Panc1 (cell line): Measurements from ENCODE around the gene RBKS. TPM values are rescaled to one million over a fixed set of nuclear protein-coding genes. Genes with fewer than 3 reads are reported as not detected.
A peak's percentile ranks its signal among the peaks of the same experiment; 100 is the strongest.

Experiments used
- ATAC-seq: fragments of 200-7000 bp; cut with Tn5 transposase; 2 replicates; pipeline ENCODE4 v1.9.1; 2020; ENCODE audit warnings: mild to moderate bottlenecking, moderate library complexity
- BruUV-seq: library from RNA; stranded (reverse); fragments of 400-500 nt; replicated peaks from 2 replicates; lab custom pipeline; 2021; lab: Mats Ljungman, UMichigan
- CTCF ChIA-PET: fragments of 300-600 bp; sonication (Branson Sonifier 250); formaldehyde crosslinking; loops from one replicate; lab custom pipeline; 2022; ENCODE audit warnings: antibody characterized with exemption; lab: Charles Lee
- POLR2A ChIA-PET: fragments of 300-600 bp; sonication (Branson Sonifier 250); formaldehyde crosslinking; loops from one replicate; lab custom pipeline; 2022; ENCODE audit warnings: antibody characterized with exemption; lab: Charles Lee
- DNase-seq: peaks from one replicate; pipeline ENCODE4 v3.0.0-alpha.2; 2010; ENCODE audit warnings: low read depth, low spot score
- H3K27ac ChIP-seq: 2 replicates; pipeline ENCODE4 v1.5.1; 2011; ENCODE audit warnings: mild to moderate bottlenecking, low read length, inconsistent platforms
- H3K27me3 ChIP-seq: fragments of 200-500 bp; sonication (Bioruptor generic); 2 replicates; pipeline ENCODE4 v1.6.0; 2014; ENCODE audit warnings: low read length, inconsistent platforms; ENCODE audit not compliant: control insufficient read depth, insufficient read depth
- H3K36me3 ChIP-seq: fragments of 200-500 bp; sonication (Bioruptor generic); 2 replicates; pipeline ENCODE4 v1.5.1; 2014; ENCODE audit warnings: inconsistent platforms, mild to moderate bottlenecking, low read length, moderate library complexity; ENCODE audit not compliant: control insufficient read depth, insufficient read depth
- H3K4me1 ChIP-seq: 2 replicates; pipeline ENCODE4 v1.5.1; 2011; ENCODE audit warnings: inconsistent platforms, mild to moderate bottlenecking, low read length, moderate library complexity; ENCODE audit not compliant: control insufficient read depth, insufficient read depth
- H3K4me3 ChIP-seq, 2 experiments: 2 replicates each; pipeline ENCODE4 v1.5.1; 2011 to 2012; ENCODE audit warnings: low read depth in 2 of 2, low read length in 2 of 2, mild to moderate bottlenecking in 2 of 2, inconsistent platforms in 1 of 2, moderate library complexity in 1 of 2
- H3K9me3 ChIP-seq: fragments of 200-500 bp; sonication (Bioruptor generic); 2 replicates; pipeline ENCODE4 v1.5.1; 2014; ENCODE audit warnings: low read depth, mild to moderate bottlenecking, inconsistent platforms, low read length, moderate library complexity; ENCODE audit not compliant: control insufficient read depth, insufficient read depth
- POLR2AphosphoS5 ChIP-seq: IDR thresholded peaks from 2 replicates; pipeline ENCODE4 v1.6.1; 2012; ENCODE audit warnings: mild to moderate bottlenecking, low read depth, low read length, moderate library complexity
- SIN3A ChIP-seq: IDR thresholded peaks from 2 replicates; pipeline ENCODE4 v1.6.1; 2012; ENCODE audit warnings: low read depth, mild to moderate bottlenecking, low read length, moderate library complexity, borderline replicate concordance; ENCODE audit not compliant: insufficient read depth
- TCF7L2 ChIP-seq: IDR thresholded peaks from 2 replicates; pipeline ENCODE4 v1.6.1; 2011; ENCODE audit warnings: mild to moderate bottlenecking, low read depth, low read length, inconsistent platforms
- in situ Hi-C: cut with HindIII; loops from 2 replicates; pipeline ENCODE4 v1.10.0; 2016; ENCODE audit warnings: low sequenced_read_pairs, low pct_unique_long_range_greater_than_20kb
- intact Hi-C: fragments of 100-400 bp; cut with micrococcal nuclease; formaldehyde crosslinking; loops from one replicate; pipeline ENCODE4 v1.10.0; 2022; ENCODE audit not compliant: unreplicated experiment
- total RNA-seq: library from RNA; stranded (reverse); gene quantifications from one replicate; pipeline ENCODE4 v1.2.1, GENCODE V29; 2021; ENCODE audit not compliant: unreplicated experiment
- TF ChIP-seq, protein P1 (sequence below): fragments of 450-650 bp; IDR thresholded peaks from 2 replicates; pipeline ENCODE4 v1.5.1; 2017; ENCODE audit warnings: mild to moderate bottlenecking
- TF ChIP-seq, protein P2 (sequence below), 2 experiments: IDR thresholded peaks; 2 replicates each; pipeline ENCODE4 v1.6.1; 2011 to 2012; ENCODE audit warnings: low read depth in 2 of 2, control low read depth in 1 of 2, low read length in 1 of 2, mild to moderate bottlenecking in 1 of 2, moderate library complexity in 1 of 2; ENCODE audit not compliant: insufficient read depth in 1 of 2

Gene RBKS
- total RNA-seq, 1 experiment from 2014 or later, result 2.2 TPM

DNA sequence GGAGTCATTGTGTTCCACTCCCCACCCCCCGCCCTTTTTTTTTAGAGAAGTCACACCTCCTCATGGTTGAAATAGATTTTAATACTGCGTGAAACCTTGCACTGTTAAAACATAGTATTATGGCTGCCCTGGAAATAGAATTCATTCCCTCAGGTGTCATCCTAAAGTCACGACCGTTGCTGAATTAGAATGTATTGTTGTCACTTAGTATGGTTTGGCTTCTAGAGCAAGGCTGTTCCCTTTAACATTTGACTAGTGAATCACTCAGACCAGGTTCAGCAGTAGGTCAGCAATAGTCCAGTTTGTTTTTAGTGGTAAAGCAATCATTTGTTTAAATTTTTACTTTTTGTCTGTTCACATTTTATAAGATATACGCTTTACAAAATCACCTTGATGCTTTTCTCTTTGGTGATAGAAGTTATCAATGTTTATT is 1.5 kb upstream of the RBKS start:
- Histone ChIP-seq H3K27ac (peak overlapping the region; percentile 97), H3K4me1 (peaks cover 20% of the 10 kb centered on the region), H3K9me3 (no peaks in the 10 kb centered on the region), H3K27me3 (no peaks in the 10 kb centered on the region), H3K4me3 (peak overlapping the region; percentile 80 to 95), H3K36me3 (no peaks in the 10 kb centered on the region; the same call in 1 of the 2 replicates)
- in situ Hi-C loops, result no loop called here
- DNase-seq, result no peak
- ATAC-seq, result no peak
- ChIA-PET POLR2A (interaction anchor here (0.5 kb wide), 1 partner anchor 71 kb away, joined by 3 read pairs; no protein-coding TSS in a partner anchor), CTCF (no interaction called here)
- TF ChIP-seq, protein P1, sequence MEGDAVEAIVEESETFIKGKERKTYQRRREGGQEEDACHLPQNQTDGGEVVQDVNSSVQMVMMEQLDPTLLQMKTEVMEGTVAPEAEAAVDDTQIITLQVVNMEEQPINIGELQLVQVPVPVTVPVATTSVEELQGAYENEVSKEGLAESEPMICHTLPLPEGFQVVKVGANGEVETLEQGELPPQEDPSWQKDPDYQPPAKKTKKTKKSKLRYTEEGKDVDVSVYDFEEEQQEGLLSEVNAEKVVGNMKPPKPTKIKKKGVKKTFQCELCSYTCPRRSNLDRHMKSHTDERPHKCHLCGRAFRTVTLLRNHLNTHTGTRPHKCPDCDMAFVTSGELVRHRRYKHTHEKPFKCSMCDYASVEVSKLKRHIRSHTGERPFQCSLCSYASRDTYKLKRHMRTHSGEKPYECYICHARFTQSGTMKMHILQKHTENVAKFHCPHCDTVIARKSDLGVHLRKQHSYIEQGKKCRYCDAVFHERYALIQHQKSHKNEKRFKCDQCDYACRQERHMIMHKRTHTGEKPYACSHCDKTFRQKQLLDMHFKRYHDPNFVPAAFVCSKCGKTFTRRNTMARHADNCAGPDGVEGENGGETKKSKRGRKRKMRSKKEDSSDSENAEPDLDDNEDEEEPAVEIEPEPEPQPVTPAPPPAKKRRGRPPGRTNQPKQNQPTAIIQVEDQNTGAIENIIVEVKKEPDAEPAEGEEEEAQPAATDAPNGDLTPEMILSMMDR, result no peak
- no peak for TF ChIP-seq POLR2AphosphoS5
- no peak for TF ChIP-seq TCF7L2
- TF ChIP-seq, protein P2, sequence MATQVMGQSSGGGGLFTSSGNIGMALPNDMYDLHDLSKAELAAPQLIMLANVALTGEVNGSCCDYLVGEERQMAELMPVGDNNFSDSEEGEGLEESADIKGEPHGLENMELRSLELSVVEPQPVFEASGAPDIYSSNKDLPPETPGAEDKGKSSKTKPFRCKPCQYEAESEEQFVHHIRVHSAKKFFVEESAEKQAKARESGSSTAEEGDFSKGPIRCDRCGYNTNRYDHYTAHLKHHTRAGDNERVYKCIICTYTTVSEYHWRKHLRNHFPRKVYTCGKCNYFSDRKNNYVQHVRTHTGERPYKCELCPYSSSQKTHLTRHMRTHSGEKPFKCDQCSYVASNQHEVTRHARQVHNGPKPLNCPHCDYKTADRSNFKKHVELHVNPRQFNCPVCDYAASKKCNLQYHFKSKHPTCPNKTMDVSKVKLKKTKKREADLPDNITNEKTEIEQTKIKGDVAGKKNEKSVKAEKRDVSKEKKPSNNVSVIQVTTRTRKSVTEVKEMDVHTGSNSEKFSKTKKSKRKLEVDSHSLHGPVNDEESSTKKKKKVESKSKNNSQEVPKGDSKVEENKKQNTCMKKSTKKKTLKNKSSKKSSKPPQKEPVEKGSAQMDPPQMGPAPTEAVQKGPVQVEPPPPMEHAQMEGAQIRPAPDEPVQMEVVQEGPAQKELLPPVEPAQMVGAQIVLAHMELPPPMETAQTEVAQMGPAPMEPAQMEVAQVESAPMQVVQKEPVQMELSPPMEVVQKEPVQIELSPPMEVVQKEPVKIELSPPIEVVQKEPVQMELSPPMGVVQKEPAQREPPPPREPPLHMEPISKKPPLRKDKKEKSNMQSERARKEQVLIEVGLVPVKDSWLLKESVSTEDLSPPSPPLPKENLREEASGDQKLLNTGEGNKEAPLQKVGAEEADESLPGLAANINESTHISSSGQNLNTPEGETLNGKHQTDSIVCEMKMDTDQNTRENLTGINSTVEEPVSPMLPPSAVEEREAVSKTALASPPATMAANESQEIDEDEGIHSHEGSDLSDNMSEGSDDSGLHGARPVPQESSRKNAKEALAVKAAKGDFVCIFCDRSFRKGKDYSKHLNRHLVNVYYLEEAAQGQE (IDR thresholded peaks at IDR 0.05; ENCODE audit: insufficient read depth in 1 of 2, low read depth in 2 of 2, low read length in 1 of 2), result no peak
- TF ChIP-seq SIN3A, result no peak
- intact Hi-C loops, result loop anchor here (5.0 kb wide), 1 partner anchor 501 kb away; the partner anchor contains the start of gene FOSL2
- no TSS peak for BruUV-seq

DNA sequence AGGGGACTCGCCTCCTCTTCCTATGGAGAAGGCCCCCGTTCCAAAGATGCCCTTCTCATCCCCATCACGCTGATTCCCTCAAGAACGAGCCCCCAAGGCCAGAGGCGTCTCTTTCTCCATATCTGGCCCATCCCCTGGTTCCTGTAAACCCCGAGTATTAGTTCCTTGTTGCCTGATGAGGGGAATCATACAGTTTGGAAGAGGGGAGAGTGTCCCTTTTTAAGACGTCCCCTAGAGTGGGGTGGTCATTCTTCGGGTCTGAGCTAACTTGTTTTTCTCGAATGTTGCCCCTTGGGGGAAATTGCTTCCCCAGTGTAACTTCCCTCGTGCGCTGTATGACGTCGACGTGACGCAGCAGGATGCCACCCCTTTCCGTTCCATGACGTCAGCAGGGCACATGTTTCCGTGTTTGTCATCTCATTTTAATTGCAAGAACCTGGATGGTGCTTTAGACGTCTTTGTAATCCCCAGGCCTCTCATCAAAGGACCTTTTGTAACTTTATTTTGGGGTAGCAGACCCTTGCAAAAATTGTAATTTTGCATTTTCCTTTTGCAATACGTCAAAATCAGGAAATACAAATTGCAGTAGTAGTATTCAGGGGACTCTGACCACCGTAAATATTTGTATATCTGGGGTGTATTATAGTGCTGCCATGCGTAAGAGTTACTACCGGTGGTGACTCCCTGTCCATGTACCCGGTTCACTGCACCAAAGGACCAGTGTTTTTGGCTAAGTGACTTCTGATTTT is 911 bp upstream of the RBKS start:
- TF ChIP-seq POLR2AphosphoS5, result no peak
- H3K9me3 ChIP-seq, result no peaks in the 10 kb centered on the region
- peak overlapping the region; percentile 80 to 95 for H3K4me3 ChIP-seq
- in situ Hi-C loops (no loop called here), intact Hi-C loops (loop anchor here (5.0 kb wide), 1 partner anchor 501 kb away; the partner anchor contains the start of gene FOSL2)
- DNase-seq (peak; percentile 69), ATAC-seq (peak; percentile 64)
- peaks cover 20% of the 10 kb centered on the region for H3K4me1 ChIP-seq
- peak overlapping the region; percentile 97 for H3K27ac ChIP-seq
- H3K36me3 ChIP-seq, result no peaks in the 10 kb centered on the region; the same call in 1 of the 2 replicates
- POLR2A ChIA-PET, result no interaction called here
- BruUV-seq, result TSS peak; percentile 75
- no peaks in the 10 kb centered on the region for H3K27me3 ChIP-seq
- CTCF ChIA-PET, result interaction anchor here (0.6 kb wide), 1 partner anchor 64 kb away, joined by 3 read pairs; no protein-coding TSS in a partner anchor

DNA sequence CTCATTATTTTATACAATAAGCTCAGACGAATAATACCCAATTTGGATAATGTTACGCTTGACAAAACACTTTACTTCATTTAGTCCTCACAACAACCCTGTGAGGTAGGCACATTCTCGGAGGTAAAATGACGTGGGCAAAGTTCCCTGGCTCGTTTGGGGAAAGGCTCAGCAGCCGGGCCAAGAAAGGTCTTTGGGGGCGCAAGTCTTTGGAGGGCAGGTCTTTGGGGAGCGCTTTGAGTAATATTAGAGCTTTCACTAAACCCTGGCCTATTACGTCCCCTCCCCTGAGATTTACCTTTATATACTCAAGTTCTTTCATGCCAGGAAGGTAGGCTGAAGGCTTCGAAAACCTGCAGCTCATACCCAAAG is 427 bp downstream of the RBKS start:
- no peaks in the 10 kb centered on the region; the same call in 1 of the 2 replicates for H3K36me3 ChIP-seq
- H3K27me3 ChIP-seq, result no peaks in the 10 kb centered on the region
- peak overlapping the region; percentile 86 for H3K27ac ChIP-seq
- TSS peak; percentile 82 for BruUV-seq
- no peak for DNase-seq
- POLR2A ChIA-PET, result no interaction called here
- peaks cover 20% of the 10 kb centered on the region for H3K4me1 ChIP-seq
- no peaks in the 10 kb centered on the region for H3K9me3 ChIP-seq
- CTCF ChIA-PET, result no interaction called here
- intact Hi-C loops (loop anchor here (5.0 kb wide), 1 partner anchor 503 kb away; the partner anchor contains the start of gene FOSL2), in situ Hi-C loops (no loop called here)
- no peak for ATAC-seq
- TF ChIP-seq SIN3A (no peak), TCF7L2 (no peak), POLR2AphosphoS5 (no peak)
- TF ChIP-seq, protein P1, result no peak
- TF ChIP-seq, protein P2 (IDR thresholded peaks at IDR 0.05; ENCODE audit: insufficient read depth in 1 of 2, low read depth in 2 of 2, low read length in 1 of 2), result no peak
- peak overlapping the region; percentile 80 to 95 for H3K4me3 ChIP-seq
